ENCODE measurements around the gene MBD3L2B.

MBD3L2B gene

DNA sequence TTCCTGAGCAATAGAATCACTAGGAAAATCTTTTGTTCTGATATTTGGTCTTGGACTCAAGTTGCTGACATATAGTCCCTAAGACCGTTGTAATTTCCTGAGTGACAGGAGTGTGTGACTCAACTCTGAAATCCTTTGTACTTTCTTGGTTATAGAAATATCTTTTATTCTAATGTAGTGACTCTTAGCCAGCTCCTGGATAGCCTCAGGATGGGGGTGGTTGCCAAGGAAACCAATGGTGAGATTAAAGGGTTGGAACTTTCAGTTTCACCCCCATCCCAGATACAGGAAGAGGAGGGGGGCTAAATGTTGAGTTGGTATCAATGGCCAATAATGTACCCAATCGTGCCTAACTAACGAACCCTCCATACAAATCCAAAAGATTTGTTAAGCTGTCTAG is 41.8 kb downstream of the MBD3L2B start:
- Histone ChIP-seq H3K79me2 (ENCODE audit: control insufficient read depth, low read length) (no peaks in the 10 kb centered on the region), H3K9me3 (ENCODE audit: control insufficient read depth, insufficient read depth, low read length) (peaks cover 14% of the 10 kb centered on the region), H3K27ac (ENCODE audit: low read depth, low read length) (no peak overlapping the region), H3K36me3 (ENCODE audit: control insufficient read depth, low read length) (no peaks in the 10 kb centered on the region), H3F3A (ENCODE audit: control insufficient read depth, insufficient read depth) (no peaks in the 10 kb centered on the region), H3K27me3 (ENCODE audit: control insufficient read depth, low read length) (peaks cover 6% of the 10 kb centered on the region; the same call in 1 of the 2 replicates), H3K4me2 (ENCODE audit: low read length) (no peak overlapping the region), H3K9me2 (replicated peaks; ENCODE audit: control insufficient read depth, low read length) (no peaks in the 10 kb centered on the region), H3K4me3 (ENCODE audit: low read length) (no peak overlapping the region), H3K4me1 (ENCODE audit: control insufficient read depth, low read length) (no peaks in the 10 kb centered on the region), H4K20me1 (ENCODE audit: control insufficient read depth, insufficient read depth, low read depth, low read length) (no peaks in the 10 kb centered on the region)
- TF ChIP-seq EZH2phosphoT487 (IDR thresholded peaks at IDR 0.05; ENCODE audit: borderline replicate concordance, low read length) (no peak), CTCF (IDR thresholded peaks at IDR 0.05; ENCODE audit: low read depth, low read length, poor library complexity, severe bottlenecking) (no peak)

GRCh38 chr19:6976197-6976596 is 45.0 kb downstream of the MBD3L2B start:
- Histone ChIP-seq H3K27me3 (ENCODE audit: control insufficient read depth, low read length) (no peaks in the 10 kb centered on the region), H3K4me3 (ENCODE audit: low read length) (no peak overlapping the region), H3K36me3 (ENCODE audit: control insufficient read depth, low read length) (no peaks in the 10 kb centered on the region), H3F3A (ENCODE audit: control insufficient read depth, insufficient read depth) (no peaks in the 10 kb centered on the region), H3K4me2 (ENCODE audit: low read length) (no peak overlapping the region), H3K79me2 (ENCODE audit: control insufficient read depth, low read length) (no peaks in the 10 kb centered on the region), H3K4me1 (ENCODE audit: control insufficient read depth, low read length) (no peaks in the 10 kb centered on the region), H3K9me3 (ENCODE audit: control insufficient read depth, insufficient read depth, low read length) (peaks cover 15% of the 10 kb centered on the region), H4K20me1 (ENCODE audit: control insufficient read depth, insufficient read depth, low read depth, low read length) (no peaks in the 10 kb centered on the region), H3K27ac (ENCODE audit: low read depth, low read length) (no peak overlapping the region), H3K9me2 (replicated peaks; ENCODE audit: control insufficient read depth, low read length) (no peaks in the 10 kb centered on the region)
- no peak for TF ChIP-seq EZH2phosphoT487 (IDR thresholded peaks at IDR 0.05; ENCODE audit: borderline replicate concordance, low read length)
- TF ChIP-seq CTCF (IDR thresholded peaks at IDR 0.05; ENCODE audit: low read depth, low read length, poor library complexity, severe bottlenecking) = no peak

- H3F3A ChIP-seq (ENCODE audit: control insufficient read depth, insufficient read depth) = no peaks in the 10 kb centered on the region
- H3K9me2 ChIP-seq (replicated peaks; ENCODE audit: control insufficient read depth, low read length) = no peaks in the 10 kb centered on the region
- H3K9me3 ChIP-seq (ENCODE audit: control insufficient read depth, insufficient read depth, low read length) = peaks cover 8% of the 10 kb centered on the region; the same call in 1 of the 2 replicates
- no peak overlapping the region for H3K4me2 ChIP-seq (ENCODE audit: low read length)
- no peaks in the 10 kb centered on the region for H3K36me3 ChIP-seq (ENCODE audit: control insufficient read depth, low read length)
- TF ChIP-seq EZH2phosphoT487 (IDR thresholded peaks at IDR 0.05; ENCODE audit: borderline replicate concordance, low read length) (no peak), CTCF (IDR thresholded peaks at IDR 0.05; ENCODE audit: low read depth, low read length, poor library complexity, severe bottlenecking) (no peak)
- no peaks in the 10 kb centered on the region for H3K27me3 ChIP-seq (ENCODE audit: control insufficient read depth, low read length)
- H3K27ac ChIP-seq (ENCODE audit: low read depth, low read length) = no peak overlapping the region
- H3K4me3 ChIP-seq (ENCODE audit: low read length) = no peak overlapping the region
- H3K79me2 ChIP-seq (ENCODE audit: control insufficient read depth, low read length) = no peaks in the 10 kb centered on the region
- H4K20me1 ChIP-seq (ENCODE audit: control insufficient read depth, insufficient read depth, low read depth, low read length) = no peaks in the 10 kb centered on the region
- H3K4me1 ChIP-seq (ENCODE audit: control insufficient read depth, low read length) = 0 out of 2 replicates have a peak, but pooled peaks cover 6% of the 10 kb centered on the region
Measured at GRCh38 chr19:6971366-6971765, 49.9 kb downstream of the MBD3L2B start.
